ENCODE measurements around the gene BZW2.

- no peak for TF ChIP-seq POLR2A (IDR thresholded peaks at IDR 0.05)
- TF ChIP-seq CTCF (IDR thresholded peaks at IDR 0.05) = no peak
- TF ChIP-seq POLR2AphosphoS5 (IDR thresholded peaks at IDR 0.05) = no peak
Observed at GRCh38 chr7:16616542-16616941, 29.4 kb upstream of the BZW2 start.

Data from upper lobe of left lung (tissue), 4 donors.